ENCODE data around the gene SH3GL3. TPM values are rescaled to one million over a fixed set of nuclear protein-coding genes. Genes with fewer than 3 reads are reported as not detected.

Gene SH3GL3
- total RNA-seq (2014; rRNA removed; shearing (Covaris generic)): 6.8 and 7.0 TPM in 2 replicates

GRCh38 chr15:83446904-83447709 is at the start of gene SH3GL3:
TSS of gene SH3GL3 (plus strand) at chr15:83447341. CDS start at chr15:83447534, 193 bp downstream.
- Histone ChIP-seq H3K4me3 (ENCODE audit: insufficient read depth, low read depth, low read length) (peak within 1 kb of the TSS; percentile 70), H3K36me3 (replicated peaks; ENCODE audit: control insufficient read depth, insufficient read depth, low read length) (no peaks in the 10 kb centered on the region), H3K27me3 (ENCODE audit: control insufficient read depth, insufficient read depth, low read length) (peaks cover 13% of the 10 kb centered on the region)
- DNase-seq: peak; percentile 84

GRCh38 chr15:83398626-83399025 is 48.5 kb upstream of the SH3GL3 start:
- H3K27me3 ChIP-seq (ENCODE audit: control insufficient read depth, insufficient read depth, low read length): no peaks in the 10 kb centered on the region
- DNase-seq: no peak

DNA sequence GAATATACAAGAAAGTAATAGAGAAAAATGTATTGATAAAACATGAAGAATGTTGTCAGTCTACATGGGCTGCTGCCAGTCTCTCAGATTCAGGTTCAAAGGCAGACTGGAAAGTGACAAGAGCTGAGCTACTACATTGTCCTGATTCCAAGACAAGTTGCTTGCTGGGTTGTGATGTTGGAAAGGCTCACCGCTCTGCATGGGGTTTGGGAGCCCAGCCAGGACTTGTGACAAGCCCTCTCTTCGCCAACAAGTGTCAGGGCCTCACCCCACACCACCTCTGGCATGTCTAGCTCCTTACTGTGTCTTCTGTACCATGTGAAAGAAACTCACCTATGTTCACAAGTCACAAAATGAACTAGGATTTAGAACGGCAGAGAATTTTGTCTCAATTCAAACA is 43.0 kb upstream of the SH3GL3 start:
- no peaks in the 10 kb centered on the region for H3K36me3 ChIP-seq (replicated peaks; ENCODE audit: control insufficient read depth, insufficient read depth, low read length)
- DNase-seq: no peak
- no peak overlapping the region for H3K4me3 ChIP-seq (ENCODE audit: insufficient read depth, low read depth, low read length)
- H3K27me3 ChIP-seq (ENCODE audit: control insufficient read depth, insufficient read depth, low read length): no peaks in the 10 kb centered on the region

More at GRCh38 chr15:83398626-83399025, 48.5 kb upstream of the SH3GL3 start:
- no peak overlapping the region for H3K4me3 ChIP-seq (ENCODE audit: insufficient read depth, low read depth, low read length)
- no peaks in the 10 kb centered on the region for H3K36me3 ChIP-seq (replicated peaks; ENCODE audit: control insufficient read depth, insufficient read depth, low read length)

GRCh38 chr15:83410532-83410931 is 36.6 kb upstream of the SH3GL3 start:
- DNase-seq: no peak
- Histone ChIP-seq H3K4me3 (ENCODE audit: insufficient read depth, low read depth, low read length) (no peak overlapping the region), H3K27me3 (ENCODE audit: control insufficient read depth, insufficient read depth, low read length) (no peaks in the 10 kb centered on the region), H3K36me3 (replicated peaks; ENCODE audit: control insufficient read depth, insufficient read depth, low read length) (no peaks in the 10 kb centered on the region)

GRCh38 chr15:83413054-83413719 is 34.0 kb upstream of the SH3GL3 start:
- H3K27me3 ChIP-seq (ENCODE audit: control insufficient read depth, insufficient read depth, low read length): no peaks in the 10 kb centered on the region
- no peak for DNase-seq
- no peaks in the 10 kb centered on the region for H3K36me3 ChIP-seq (replicated peaks; ENCODE audit: control insufficient read depth, insufficient read depth, low read length)
- no peak overlapping the region for H3K4me3 ChIP-seq (ENCODE audit: insufficient read depth, low read depth, low read length)

DNA sequence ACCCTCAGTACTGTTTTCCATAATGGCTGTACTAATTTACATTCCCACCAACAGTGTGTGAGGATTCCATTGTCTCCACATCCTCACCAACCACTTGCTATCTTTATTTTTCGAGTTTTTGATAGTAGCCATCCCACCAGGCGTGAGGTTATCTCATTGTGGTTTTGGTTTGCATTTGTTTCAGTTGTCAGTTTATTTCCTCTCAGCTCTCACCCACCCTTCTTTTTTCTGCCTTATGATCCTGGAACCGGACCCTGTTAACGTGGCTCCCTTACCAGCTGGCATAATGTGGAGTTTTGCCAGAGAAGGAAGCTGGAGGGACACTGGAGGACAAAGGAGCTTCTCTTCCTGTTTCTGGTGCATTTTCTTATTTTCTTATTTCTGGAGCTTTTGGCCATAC is 25.1 kb upstream of the SH3GL3 start:
- Histone ChIP-seq H3K27me3 (ENCODE audit: control insufficient read depth, insufficient read depth, low read length) (no peaks in the 10 kb centered on the region), H3K4me3 (ENCODE audit: insufficient read depth, low read depth, low read length) (no peak overlapping the region), H3K36me3 (replicated peaks; ENCODE audit: control insufficient read depth, insufficient read depth, low read length) (no peaks in the 10 kb centered on the region)
- no peak for DNase-seq

DNA sequence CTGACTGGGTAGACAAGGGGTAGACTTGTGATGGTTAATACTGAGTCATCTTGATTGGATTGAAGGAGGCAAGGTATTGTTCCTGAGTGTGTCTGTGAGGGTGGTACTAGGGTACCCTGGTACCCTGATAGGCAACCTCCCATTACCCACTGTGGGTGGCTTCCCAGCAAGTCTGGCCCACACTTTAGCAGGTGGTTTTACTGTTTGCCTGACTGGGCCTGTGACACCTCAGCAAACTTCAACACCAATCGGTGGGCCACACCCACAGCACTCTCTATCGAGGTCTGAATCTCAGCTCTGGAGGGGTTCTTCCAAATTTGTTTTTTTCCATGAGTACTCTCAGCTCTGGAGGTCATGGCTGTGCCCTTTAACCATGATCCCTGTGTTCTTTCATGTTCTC is 24.6 kb upstream of the SH3GL3 start:
- H3K36me3 ChIP-seq (replicated peaks; ENCODE audit: control insufficient read depth, insufficient read depth, low read length): no peaks in the 10 kb centered on the region
- H3K4me3 ChIP-seq (ENCODE audit: insufficient read depth, low read depth, low read length): no peak overlapping the region
- H3K27me3 ChIP-seq (ENCODE audit: control insufficient read depth, insufficient read depth, low read length): no peaks in the 10 kb centered on the region
- no peak for DNase-seq

DNA sequence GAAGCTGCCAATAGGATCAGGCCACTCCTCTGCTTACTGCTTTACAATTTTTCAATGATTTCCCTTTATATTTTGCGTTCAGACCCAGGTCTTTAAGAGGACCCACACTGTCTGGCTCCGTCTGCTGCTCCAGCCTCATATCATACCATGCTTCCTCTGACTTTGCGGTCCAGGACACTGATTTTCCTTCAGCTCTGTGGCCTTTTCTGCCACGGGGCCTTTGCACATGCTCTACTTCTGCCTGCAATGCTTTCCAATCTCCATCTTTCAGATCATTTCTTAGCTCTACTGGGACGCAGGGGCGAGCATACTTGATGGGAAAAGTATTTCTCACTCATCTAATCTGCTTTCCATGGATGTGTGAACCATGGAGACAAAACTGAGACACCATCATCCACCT is 23.0 kb upstream of the SH3GL3 start:
- Histone ChIP-seq H3K36me3 (replicated peaks; ENCODE audit: control insufficient read depth, insufficient read depth, low read length) (no peaks in the 10 kb centered on the region), H3K4me3 (ENCODE audit: insufficient read depth, low read depth, low read length) (no peak overlapping the region), H3K27me3 (ENCODE audit: control insufficient read depth, insufficient read depth, low read length) (no peaks in the 10 kb centered on the region)
- DNase-seq: no peak

GRCh38 chr15:83430441-83430840 is 16.7 kb upstream of the SH3GL3 start:
- Histone ChIP-seq H3K27me3 (ENCODE audit: control insufficient read depth, insufficient read depth, low read length) (no peaks in the 10 kb centered on the region), H3K4me3 (ENCODE audit: insufficient read depth, low read depth, low read length) (no peak overlapping the region), H3K36me3 (replicated peaks; ENCODE audit: control insufficient read depth, insufficient read depth, low read length) (no peaks in the 10 kb centered on the region)
- no peak for DNase-seq

DNA sequence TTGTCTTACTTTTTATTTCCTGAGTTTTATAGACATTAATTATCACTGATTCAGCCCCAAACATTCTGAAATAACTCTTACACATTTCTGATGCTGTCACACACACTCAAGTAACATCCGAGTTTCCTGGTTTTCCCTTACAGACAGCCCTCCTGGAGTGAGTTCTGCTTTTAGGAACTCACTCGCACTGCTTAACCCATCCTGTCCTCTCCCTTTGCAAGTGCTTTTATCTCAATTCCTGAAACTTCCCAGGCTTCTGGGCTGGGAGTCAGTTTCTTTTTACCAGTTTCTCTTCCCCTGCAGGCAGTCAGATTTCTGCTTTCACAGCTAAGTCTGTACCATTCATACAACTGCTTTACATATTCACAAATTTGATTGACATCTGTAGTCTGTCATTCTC is 15.6 kb upstream of the SH3GL3 start:
- Histone ChIP-seq H3K4me3 (ENCODE audit: insufficient read depth, low read depth, low read length) (no peak overlapping the region), H3K36me3 (replicated peaks; ENCODE audit: control insufficient read depth, insufficient read depth, low read length) (no peaks in the 10 kb centered on the region), H3K27me3 (ENCODE audit: control insufficient read depth, insufficient read depth, low read length) (no peaks in the 10 kb centered on the region)
- no peak for DNase-seq

DNA sequence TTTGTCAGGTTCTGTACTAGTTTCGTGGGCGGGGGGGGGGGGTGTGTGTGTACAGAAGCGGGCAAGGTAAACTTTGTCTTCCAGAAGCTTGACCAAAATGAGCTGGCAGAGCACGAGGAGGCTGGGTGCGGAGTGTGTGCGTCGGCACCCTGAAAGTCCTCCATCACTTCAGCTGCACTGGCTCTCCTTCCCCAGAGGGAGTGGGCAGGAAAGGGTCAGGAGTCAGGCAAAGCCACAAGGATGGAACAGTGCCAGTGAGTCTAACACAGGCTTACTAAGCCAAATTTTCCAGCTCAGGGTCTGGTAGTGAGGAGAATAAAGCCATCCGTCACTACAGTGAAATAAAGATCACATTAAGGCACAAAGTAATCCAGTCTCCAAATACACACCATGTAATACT is 11.9 kb upstream of the SH3GL3 start:
- no peak overlapping the region for H3K4me3 ChIP-seq (ENCODE audit: insufficient read depth, low read depth, low read length)
- H3K36me3 ChIP-seq (replicated peaks; ENCODE audit: control insufficient read depth, insufficient read depth, low read length): no peaks in the 10 kb centered on the region
- no peaks in the 10 kb centered on the region for H3K27me3 ChIP-seq (ENCODE audit: control insufficient read depth, insufficient read depth, low read length)
- no peak for DNase-seq

GRCh38 chr15:83435782-83436181 is 11.4 kb upstream of the SH3GL3 start:
- no peaks in the 10 kb centered on the region for H3K27me3 ChIP-seq (ENCODE audit: control insufficient read depth, insufficient read depth, low read length)
- DNase-seq: no peak
- H3K4me3 ChIP-seq (ENCODE audit: insufficient read depth, low read depth, low read length): no peak overlapping the region
- H3K36me3 ChIP-seq (replicated peaks; ENCODE audit: control insufficient read depth, insufficient read depth, low read length): no peaks in the 10 kb centered on the region

- no peaks in the 10 kb centered on the region for H3K36me3 ChIP-seq (replicated peaks; ENCODE audit: control insufficient read depth, insufficient read depth, low read length)
- no peaks in the 10 kb centered on the region for H3K27me3 ChIP-seq (ENCODE audit: control insufficient read depth, insufficient read depth, low read length)
- peak; percentile 59 for DNase-seq
- H3K4me3 ChIP-seq (ENCODE audit: insufficient read depth, low read depth, low read length): no peak overlapping the region
Measured at GRCh38 chr15:83436513-83437158, 10.5 kb upstream of the SH3GL3 start.

DNA sequence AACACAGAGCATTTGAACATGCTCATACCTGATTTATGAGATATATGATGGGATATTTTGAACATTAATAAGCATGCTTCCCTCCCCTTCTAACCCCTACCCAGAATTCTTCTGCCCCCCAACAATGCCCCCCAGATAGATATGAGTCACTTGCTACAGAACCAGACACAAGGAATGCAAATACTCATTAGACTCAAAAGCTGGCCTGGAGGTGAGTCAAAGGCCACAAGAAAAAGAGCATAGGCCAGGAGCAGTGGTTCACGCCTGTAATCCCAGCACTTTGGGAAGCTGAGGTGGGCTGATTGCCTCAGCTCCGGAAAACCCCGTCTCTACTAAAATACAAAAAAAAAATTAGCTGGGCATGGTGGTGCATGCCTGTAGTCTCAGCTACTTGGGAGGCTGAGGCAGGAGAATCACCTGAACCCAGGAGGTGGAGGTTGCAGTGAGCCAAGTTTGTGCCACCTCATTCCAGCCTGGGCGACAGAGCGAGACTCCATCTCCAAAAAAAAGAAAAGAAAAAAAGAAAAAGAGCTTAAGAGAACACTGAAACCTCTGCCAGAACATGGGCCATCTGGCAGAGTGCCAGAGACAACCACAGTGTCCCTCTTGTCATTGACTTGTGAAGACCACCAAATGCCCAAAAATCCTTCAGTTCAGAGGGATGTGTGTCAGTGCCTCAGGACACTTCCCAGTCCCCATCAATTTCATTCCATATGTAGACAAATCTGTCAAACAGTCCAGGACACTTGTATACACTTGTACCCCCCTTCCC is 3.9 kb upstream of the SH3GL3 start:
- Histone ChIP-seq H3K4me3 (ENCODE audit: insufficient read depth, low read depth, low read length) (no peak overlapping the region), H3K36me3 (replicated peaks; ENCODE audit: control insufficient read depth, insufficient read depth, low read length) (no peaks in the 10 kb centered on the region), H3K27me3 (ENCODE audit: control insufficient read depth, insufficient read depth, low read length) (peaks cover 8% of the 10 kb centered on the region)
- DNase-seq: no peak

Data from H7 (cell line).